Subcutaneous abdominal adipose tissue (tissue), 5 donors: ENCODE data around the gene MARK4.
"Not testable (repeated sequence)": the region's sequence is repeated elsewhere in the genome, so short reads cannot be mapped to it uniquely, and the experiment has no call there.

ENCODE experiments used
- H3K27ac ChIP-seq: one replicate; pipeline ENCODE4 v1.7.0; 2013; ENCODE audit warnings: low read depth, mild to moderate bottlenecking, inconsistent platforms, low read length, moderate library complexity
- H3K27me3 ChIP-seq, 5 donors: one replicate each; pipeline ENCODE4 v1.7.0; 2013; ENCODE audit warnings: low read length in 5 of 5, inconsistent platforms in 1 of 5; ENCODE audit not compliant: control insufficient read depth in 5 of 5, insufficient read depth in 4 of 5
- H3K36me3 ChIP-seq, 5 donors: one replicate each; pipeline ENCODE4 v1.7.0; 2013; ENCODE audit warnings: low read length in 5 of 5; ENCODE audit not compliant: control insufficient read depth in 5 of 5, insufficient read depth in 5 of 5
- H3K4me1 ChIP-seq, 5 donors: one replicate each; pipeline ENCODE4 v1.7.0; 2013; ENCODE audit warnings: low read length in 5 of 5, mild to moderate bottlenecking in 3 of 5, moderate library complexity in 1 of 5; ENCODE audit not compliant: control insufficient read depth in 5 of 5, insufficient read depth in 5 of 5
- H3K4me3 ChIP-seq, 5 donors: one replicate each; pipeline ENCODE4 v1.7.0; 2013; ENCODE audit warnings: low read length in 5 of 5, low read depth in 1 of 5
- H3K9ac ChIP-seq, 5 donors: one replicate each; pipeline ENCODE4 v1.7.0; 2013; ENCODE audit warnings: low read length in 5 of 5, mild to moderate bottlenecking in 4 of 5, moderate library complexity in 3 of 5
- H3K9me3 ChIP-seq, 5 donors: one replicate each; pipeline ENCODE4 v1.7.0; 2013; ENCODE audit warnings: low read length in 5 of 5; ENCODE audit not compliant: control insufficient read depth in 5 of 5
- donor health status: healthy.
- donor health status: healthy.
- donor health status: healthy.
- donor health status: healthy.
- donor health status: healthy.

The MARK4 gene

GRCh38 chr19:45269939-45270338 lies 18.9 kb downstream of the MARK4 start:
- H3K4me3 ChIP-seq, H3K27me3 ChIP-seq, H3K9me3 ChIP-seq, H3K27ac ChIP-seq, H3K9ac ChIP-seq, H3K4me1 ChIP-seq: not testable (repeated sequence)
- peaks cover 0 to 72% (median 53%) of the 10 kb centered on the region in 5 donors for H3K36me3 ChIP-seq

- Histone ChIP-seq H3K4me3 (no peak overlapping the region), H3K36me3 (peaks cover 0 to 75% (median 53%) of the 10 kb centered on the region in 5 donors), H3K27me3 (no peaks in the 10 kb centered on the region), H3K9me3 (no peaks in the 10 kb centered on the region), H3K27ac (no peak overlapping the region), H3K9ac (no peak overlapping the region), H3K4me1 (peaks cover 0 to 7% (median 0%) of the 10 kb centered on the region in 5 donors)
These were observed 20.1 kb downstream of the MARK4 start for GRCh38 chr19:45271098-45271734.

- Histone ChIP-seq H3K9ac (no peak overlapping the region), H3K36me3 (peaks cover 0 to 72% (median 51%) of the 10 kb centered on the region in 5 donors), H3K27me3 (no peaks in the 10 kb centered on the region), H3K4me1 (peaks cover 0 to 7% (median 0%) of the 10 kb centered on the region in 5 donors), H3K27ac (no peak overlapping the region), H3K9me3 (no peaks in the 10 kb centered on the region), H3K4me3 (no peak overlapping the region)
These were observed 20.7 kb downstream of the MARK4 start for GRCh38 chr19:45271735-45272108.

GRCh38 chr19:45273521-45273855 lies 22.4 kb downstream of the MARK4 start:
- peaks cover 0 to 7% (median 0%) of the 10 kb centered on the region in 5 donors for H3K4me1 ChIP-seq
- no peak overlapping the region for H3K4me3 ChIP-seq
- H3K27ac ChIP-seq: no peak overlapping the region
- no peaks in the 10 kb centered on the region for H3K27me3 ChIP-seq
- no peaks in the 10 kb centered on the region for H3K9me3 ChIP-seq
- peaks cover 0 to 79% (median 52%) of the 10 kb centered on the region in 5 donors for H3K36me3 ChIP-seq
- no peak overlapping the region for H3K9ac ChIP-seq

- H3K9me3 ChIP-seq: no peaks in the 10 kb centered on the region
- H3K27ac ChIP-seq: no peak overlapping the region
- H3K9ac ChIP-seq: no peak overlapping the region
- peaks cover 0 to 7% (median 0%) of the 10 kb centered on the region in 5 donors for H3K4me1 ChIP-seq
- H3K27me3 ChIP-seq: no peaks in the 10 kb centered on the region
- no peak overlapping the region for H3K4me3 ChIP-seq
- H3K36me3 ChIP-seq: peaks cover 0 to 82% (median 57%) of the 10 kb centered on the region in 5 donors
These were observed 24.4 kb downstream of the MARK4 start for GRCh38 chr19:45275370-45275971.

GRCh38 chr19:45276284-45276687 lies 25.2 kb downstream of the MARK4 start:
- Histone ChIP-seq H3K9me3 (no peaks in the 10 kb centered on the region), H3K4me1 (peaks cover 0 to 7% (median 0%) of the 10 kb centered on the region in 5 donors), H3K36me3 (peaks cover 0 to 86% (median 58%) of the 10 kb centered on the region in 5 donors), H3K27me3 (no peaks in the 10 kb centered on the region), H3K4me3 (no peak overlapping the region), H3K27ac (no peak overlapping the region), H3K9ac (no peak overlapping the region)

- H3K36me3 ChIP-seq: peaks cover 0 to 79% (median 55%) of the 10 kb centered on the region in 5 donors
- peaks cover 0 to 4% (median 0%) of the 10 kb centered on the region in 5 donors for H3K4me1 ChIP-seq
- H3K27me3 ChIP-seq: no peaks in the 10 kb centered on the region
- no peak overlapping the region for H3K9ac ChIP-seq
- no peak overlapping the region for H3K27ac ChIP-seq
- H3K9me3 ChIP-seq: no peaks in the 10 kb centered on the region
- H3K4me3 ChIP-seq: no peak overlapping the region
These were observed 27.0 kb downstream of the MARK4 start for GRCh38 chr19:45278087-45278486.

GRCh38 chr19:45279587-45280192 lies 28.6 kb downstream of the MARK4 start:
- Histone ChIP-seq H3K4me1 (no peaks in the 10 kb centered on the region), H3K9me3 (peaks cover 0 to 3% (median 0%) of the 10 kb centered on the region in 5 donors), H3K27me3 (no peaks in the 10 kb centered on the region), H3K36me3 (peaks cover 0 to 68% (median 46%) of the 10 kb centered on the region in 5 donors), H3K4me3 (no peak overlapping the region), H3K9ac (no peak overlapping the region), H3K27ac (no peak overlapping the region)

GRCh38 chr19:45280471-45280961 lies 29.4 kb downstream of the MARK4 start:
- H3K4me3 ChIP-seq: no peak overlapping the region
- no peaks in the 10 kb centered on the region for H3K27me3 ChIP-seq
- peaks cover 0 to 65% (median 45%) of the 10 kb centered on the region in 5 donors for H3K36me3 ChIP-seq
- H3K4me1 ChIP-seq: no peaks in the 10 kb centered on the region
- peaks cover 0 to 3% (median 0%) of the 10 kb centered on the region in 5 donors for H3K9me3 ChIP-seq
- no peak overlapping the region for H3K9ac ChIP-seq
- H3K27ac ChIP-seq: no peak overlapping the region

- H3K4me1 ChIP-seq: no peaks in the 10 kb centered on the region
- H3K36me3 ChIP-seq: peaks cover 0 to 56% (median 44%) of the 10 kb centered on the region in 5 donors
- H3K4me3 ChIP-seq: no peak overlapping the region
- H3K27me3 ChIP-seq: no peaks in the 10 kb centered on the region
- peaks cover 0 to 3% (median 0%) of the 10 kb centered on the region in 5 donors for H3K9me3 ChIP-seq
- no peak overlapping the region for H3K9ac ChIP-seq
- no peak overlapping the region for H3K27ac ChIP-seq
These were observed 32.5 kb downstream of the MARK4 start for GRCh38 chr19:45283443-45284033.
